A549 (cell line): ENCODE measurements around the gene THOC7.

Source experiments
- CHD4 ChIP-seq: fragments of 200-600 bp; sonication (generic); IDR thresholded peaks from 2 replicates; pipeline ENCODE4 v1.6.1; 2016; ENCODE audit warnings: antibody characterized with exemption, mild to moderate bottlenecking, borderline replicate concordance
- EHMT2 ChIP-seq: fragments of 200-600 bp; sonication (generic); IDR thresholded peaks from 2 replicates; pipeline ENCODE4 v1.6.1; 2016; ENCODE audit warnings: antibody characterized with exemption, low read depth, mild to moderate bottlenecking, moderate library complexity
- HDAC2 ChIP-seq: fragments of 200-600 bp; sonication (generic); IDR thresholded peaks from 2 replicates; pipeline ENCODE4 v1.6.1; 2016
- JUNB ChIP-seq: fragments of >200 bp; sonication (Bioruptor Twin); formaldehyde crosslinking; IDR thresholded peaks from 2 replicates; pipeline ENCODE4 v1.6.1; 2016
- POLR2A ChIP-seq: IDR thresholded peaks from 2 replicates; pipeline ENCODE4 v1.6.1; 2012; ENCODE audit warnings: mild to moderate bottlenecking, low read length
- SMC3 ChIP-seq: fragments of >200 bp; sonication (Bioruptor Twin); formaldehyde crosslinking; IDR thresholded peaks from 3 replicates; pipeline ENCODE4 v1.6.1; 2018; ENCODE audit warnings: inconsistent platforms
- TF ChIP-seq, protein P1 (sequence below): fragments of >200 bp; sonication (Bioruptor Twin); formaldehyde crosslinking; IDR thresholded peaks from 3 replicates; pipeline ENCODE4 v1.6.1; 2016
- TF ChIP-seq, protein P2 (sequence below): fragments of 200-600 bp; sonication (generic); IDR thresholded peaks from 2 replicates; pipeline ENCODE4 v1.6.1; 2016; ENCODE audit warnings: antibody characterized with exemption, mild to moderate bottlenecking, moderate library complexity
- TF ChIP-seq, protein P3 (sequence below): fragments of >200 bp; sonication (Bioruptor Twin); formaldehyde crosslinking; IDR thresholded peaks from 3 replicates; pipeline ENCODE4 v1.5.1; 2016
- TF ChIP-seq, protein P4 (sequence below): fragments of 150-350 bp; IDR thresholded peaks from 2 replicates; pipeline ENCODE4 v1.6.1; 2014; ENCODE audit warnings: low read depth, mild to moderate bottlenecking, low read length

DNA sequence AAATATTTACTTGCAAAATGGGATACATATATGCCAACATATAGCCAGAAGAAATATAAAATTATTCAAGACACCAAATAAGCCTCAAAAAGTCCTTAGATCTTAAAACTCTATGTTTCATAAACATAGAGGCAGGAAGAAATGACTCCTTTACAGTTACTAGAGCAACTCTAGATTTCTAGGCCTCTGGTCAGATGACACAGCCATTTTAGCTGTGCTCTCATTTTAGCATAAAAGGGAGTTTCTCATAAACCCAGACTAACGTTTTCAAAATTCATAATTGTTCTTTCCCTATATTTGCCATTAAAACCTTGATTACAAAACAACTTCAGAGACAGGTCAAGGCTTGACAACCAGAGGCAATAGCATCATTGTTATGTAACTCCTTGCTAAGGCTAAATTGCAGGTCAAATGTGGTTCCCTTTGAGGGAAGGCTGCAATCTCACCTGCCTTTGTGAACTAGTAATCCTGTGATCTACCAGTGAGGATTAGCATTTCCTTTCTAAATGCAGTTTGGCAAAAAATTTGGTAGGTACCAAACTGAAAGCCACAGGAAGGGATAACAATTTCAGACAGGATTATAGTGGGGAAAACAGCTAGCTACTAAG is 8.2 kb downstream of the THOC7 start:
- no peak for TF ChIP-seq CHD4
- TF ChIP-seq, protein P1, sequence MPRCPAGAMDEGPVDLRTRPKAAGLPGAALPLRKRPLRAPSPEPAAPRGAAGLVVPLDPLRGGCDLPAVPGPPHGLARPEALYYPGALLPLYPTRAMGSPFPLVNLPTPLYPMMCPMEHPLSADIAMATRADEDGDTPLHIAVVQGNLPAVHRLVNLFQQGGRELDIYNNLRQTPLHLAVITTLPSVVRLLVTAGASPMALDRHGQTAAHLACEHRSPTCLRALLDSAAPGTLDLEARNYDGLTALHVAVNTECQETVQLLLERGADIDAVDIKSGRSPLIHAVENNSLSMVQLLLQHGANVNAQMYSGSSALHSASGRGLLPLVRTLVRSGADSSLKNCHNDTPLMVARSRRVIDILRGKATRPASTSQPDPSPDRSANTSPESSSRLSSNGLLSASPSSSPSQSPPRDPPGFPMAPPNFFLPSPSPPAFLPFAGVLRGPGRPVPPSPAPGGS: no peak
- TF ChIP-seq, protein P2, sequence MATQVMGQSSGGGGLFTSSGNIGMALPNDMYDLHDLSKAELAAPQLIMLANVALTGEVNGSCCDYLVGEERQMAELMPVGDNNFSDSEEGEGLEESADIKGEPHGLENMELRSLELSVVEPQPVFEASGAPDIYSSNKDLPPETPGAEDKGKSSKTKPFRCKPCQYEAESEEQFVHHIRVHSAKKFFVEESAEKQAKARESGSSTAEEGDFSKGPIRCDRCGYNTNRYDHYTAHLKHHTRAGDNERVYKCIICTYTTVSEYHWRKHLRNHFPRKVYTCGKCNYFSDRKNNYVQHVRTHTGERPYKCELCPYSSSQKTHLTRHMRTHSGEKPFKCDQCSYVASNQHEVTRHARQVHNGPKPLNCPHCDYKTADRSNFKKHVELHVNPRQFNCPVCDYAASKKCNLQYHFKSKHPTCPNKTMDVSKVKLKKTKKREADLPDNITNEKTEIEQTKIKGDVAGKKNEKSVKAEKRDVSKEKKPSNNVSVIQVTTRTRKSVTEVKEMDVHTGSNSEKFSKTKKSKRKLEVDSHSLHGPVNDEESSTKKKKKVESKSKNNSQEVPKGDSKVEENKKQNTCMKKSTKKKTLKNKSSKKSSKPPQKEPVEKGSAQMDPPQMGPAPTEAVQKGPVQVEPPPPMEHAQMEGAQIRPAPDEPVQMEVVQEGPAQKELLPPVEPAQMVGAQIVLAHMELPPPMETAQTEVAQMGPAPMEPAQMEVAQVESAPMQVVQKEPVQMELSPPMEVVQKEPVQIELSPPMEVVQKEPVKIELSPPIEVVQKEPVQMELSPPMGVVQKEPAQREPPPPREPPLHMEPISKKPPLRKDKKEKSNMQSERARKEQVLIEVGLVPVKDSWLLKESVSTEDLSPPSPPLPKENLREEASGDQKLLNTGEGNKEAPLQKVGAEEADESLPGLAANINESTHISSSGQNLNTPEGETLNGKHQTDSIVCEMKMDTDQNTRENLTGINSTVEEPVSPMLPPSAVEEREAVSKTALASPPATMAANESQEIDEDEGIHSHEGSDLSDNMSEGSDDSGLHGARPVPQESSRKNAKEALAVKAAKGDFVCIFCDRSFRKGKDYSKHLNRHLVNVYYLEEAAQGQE: no peak
- no peak for TF ChIP-seq EHMT2
- TF ChIP-seq, protein P3, sequence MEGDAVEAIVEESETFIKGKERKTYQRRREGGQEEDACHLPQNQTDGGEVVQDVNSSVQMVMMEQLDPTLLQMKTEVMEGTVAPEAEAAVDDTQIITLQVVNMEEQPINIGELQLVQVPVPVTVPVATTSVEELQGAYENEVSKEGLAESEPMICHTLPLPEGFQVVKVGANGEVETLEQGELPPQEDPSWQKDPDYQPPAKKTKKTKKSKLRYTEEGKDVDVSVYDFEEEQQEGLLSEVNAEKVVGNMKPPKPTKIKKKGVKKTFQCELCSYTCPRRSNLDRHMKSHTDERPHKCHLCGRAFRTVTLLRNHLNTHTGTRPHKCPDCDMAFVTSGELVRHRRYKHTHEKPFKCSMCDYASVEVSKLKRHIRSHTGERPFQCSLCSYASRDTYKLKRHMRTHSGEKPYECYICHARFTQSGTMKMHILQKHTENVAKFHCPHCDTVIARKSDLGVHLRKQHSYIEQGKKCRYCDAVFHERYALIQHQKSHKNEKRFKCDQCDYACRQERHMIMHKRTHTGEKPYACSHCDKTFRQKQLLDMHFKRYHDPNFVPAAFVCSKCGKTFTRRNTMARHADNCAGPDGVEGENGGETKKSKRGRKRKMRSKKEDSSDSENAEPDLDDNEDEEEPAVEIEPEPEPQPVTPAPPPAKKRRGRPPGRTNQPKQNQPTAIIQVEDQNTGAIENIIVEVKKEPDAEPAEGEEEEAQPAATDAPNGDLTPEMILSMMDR: no peak
- no peak for TF ChIP-seq POLR2A
- no peak for TF ChIP-seq JUNB
- no peak for TF ChIP-seq SMC3
- no peak for TF ChIP-seq HDAC2
- TF ChIP-seq, protein P4, sequence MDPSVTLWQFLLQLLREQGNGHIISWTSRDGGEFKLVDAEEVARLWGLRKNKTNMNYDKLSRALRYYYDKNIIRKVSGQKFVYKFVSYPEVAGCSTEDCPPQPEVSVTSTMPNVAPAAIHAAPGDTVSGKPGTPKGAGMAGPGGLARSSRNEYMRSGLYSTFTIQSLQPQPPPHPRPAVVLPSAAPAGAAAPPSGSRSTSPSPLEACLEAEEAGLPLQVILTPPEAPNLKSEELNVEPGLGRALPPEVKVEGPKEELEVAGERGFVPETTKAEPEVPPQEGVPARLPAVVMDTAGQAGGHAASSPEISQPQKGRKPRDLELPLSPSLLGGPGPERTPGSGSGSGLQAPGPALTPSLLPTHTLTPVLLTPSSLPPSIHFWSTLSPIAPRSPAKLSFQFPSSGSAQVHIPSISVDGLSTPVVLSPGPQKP: no peak
